Measurements from ENCODE around the gene SYS1. TPM values are rescaled to one million over a fixed set of nuclear protein-coding genes. Genes with fewer than 3 reads are reported as not detected.
A peak's percentile ranks its signal among the peaks of the same experiment; 100 is the strongest.
"Not testable (repeated sequence)": the region's sequence is repeated elsewhere in the genome, so short reads cannot be mapped to it uniquely, and the experiment has no call there.

SYS1 gene
- total RNA-seq, 1 experiment from 2014 or later = 31.0 TPM

DNA sequence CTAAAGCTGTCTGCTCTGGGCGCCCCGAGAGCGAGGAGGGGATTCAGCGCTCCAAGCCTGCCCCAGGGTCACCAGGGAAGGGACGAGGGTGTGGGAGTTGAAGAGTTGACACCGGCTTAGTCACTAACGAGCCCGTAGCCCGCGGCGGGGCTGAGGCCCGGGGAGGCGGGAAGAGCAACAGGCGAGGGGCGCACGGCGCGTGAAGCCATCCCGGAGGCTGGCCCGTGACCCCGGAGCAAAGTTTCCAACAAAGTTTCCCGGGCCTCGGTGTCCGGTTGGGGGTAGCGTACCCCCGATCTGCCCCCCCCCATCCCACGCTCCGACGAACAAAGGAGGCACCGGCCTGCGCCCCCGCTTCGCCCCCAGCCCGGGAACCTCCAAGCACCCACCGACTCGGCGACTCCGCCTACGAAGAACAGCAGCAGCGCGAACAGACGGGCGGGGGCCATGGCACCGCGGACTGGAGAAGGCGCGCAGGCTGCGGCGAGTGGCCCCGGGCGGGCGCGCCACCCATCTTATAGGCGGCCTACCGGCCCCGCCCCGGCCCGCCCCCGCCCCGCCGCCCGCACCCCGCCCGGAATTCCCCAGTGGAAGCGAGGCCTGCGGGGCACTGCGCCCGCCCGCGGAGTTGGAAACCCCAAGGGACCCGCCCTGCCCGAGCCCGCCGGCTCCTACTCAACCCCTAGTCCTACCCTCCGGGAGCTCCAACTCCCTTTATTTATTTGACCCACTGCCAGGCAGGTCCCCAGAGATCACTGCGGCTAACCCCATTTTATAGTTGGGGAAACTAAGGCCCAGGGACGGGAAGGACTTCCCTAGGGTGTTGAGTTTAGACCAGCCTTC is 14.8 kb upstream of the SYS1 start, which contains the start of gene SDC4:
SDC4 (minus strand) TSS at position 489 of the 843 bp plus-strand sequence; CDS start at position 449, 40 bp downstream.
- in situ Hi-C loops (cut with HindIII; ENCODE audit: low pct_unique_long_range_greater_than_20kb, low sequenced_read_pairs) = no loop called here
- peak; percentile 43 for DNase-seq (ENCODE audit: low read depth, low spot score)

- DNase-seq (ENCODE audit: low read depth, low spot score) = no peak
- in situ Hi-C loops (cut with HindIII; ENCODE audit: low pct_unique_long_range_greater_than_20kb, low sequenced_read_pairs) = no loop called here
Measured at GRCh38 chr20:45350217-45350616, 12.7 kb upstream of the SYS1 start.

GRCh38 chr20:45350795-45351194 is 12.2 kb upstream of the SYS1 start:
- in situ Hi-C loops (cut with HindIII; ENCODE audit: low pct_unique_long_range_greater_than_20kb, low sequenced_read_pairs); DNase-seq (ENCODE audit: low read depth, low spot score): not testable (repeated sequence)

DNA sequence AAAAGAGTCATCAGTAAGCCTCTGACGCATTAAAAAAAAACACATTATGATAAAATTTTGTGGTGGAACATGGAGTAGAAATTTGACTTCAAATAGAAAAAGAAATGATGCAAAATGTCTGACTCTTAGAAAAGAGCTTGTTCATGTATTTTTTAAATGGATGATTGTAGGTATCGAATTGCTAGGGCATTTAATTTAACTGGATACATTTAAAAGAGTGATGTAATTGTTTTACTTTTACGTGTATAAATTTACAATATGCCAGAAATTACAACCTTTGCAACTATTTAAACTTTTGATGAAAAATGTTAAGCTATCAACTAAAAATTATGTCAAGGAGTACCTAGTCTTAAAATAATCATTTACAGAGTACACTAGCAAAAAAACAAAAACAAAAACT is 10.2 kb upstream of the SYS1 start:
- in situ Hi-C loops (cut with HindIII; ENCODE audit: low pct_unique_long_range_greater_than_20kb, low sequenced_read_pairs) = no loop called here
- no peak for DNase-seq (ENCODE audit: low read depth, low spot score)

- in situ Hi-C loops (cut with HindIII; ENCODE audit: low pct_unique_long_range_greater_than_20kb, low sequenced_read_pairs) = no loop called here
- DNase-seq (ENCODE audit: low read depth, low spot score) = no peak
Measured at GRCh38 chr20:45353746-45354145, 9.2 kb upstream of the SYS1 start.

DNA sequence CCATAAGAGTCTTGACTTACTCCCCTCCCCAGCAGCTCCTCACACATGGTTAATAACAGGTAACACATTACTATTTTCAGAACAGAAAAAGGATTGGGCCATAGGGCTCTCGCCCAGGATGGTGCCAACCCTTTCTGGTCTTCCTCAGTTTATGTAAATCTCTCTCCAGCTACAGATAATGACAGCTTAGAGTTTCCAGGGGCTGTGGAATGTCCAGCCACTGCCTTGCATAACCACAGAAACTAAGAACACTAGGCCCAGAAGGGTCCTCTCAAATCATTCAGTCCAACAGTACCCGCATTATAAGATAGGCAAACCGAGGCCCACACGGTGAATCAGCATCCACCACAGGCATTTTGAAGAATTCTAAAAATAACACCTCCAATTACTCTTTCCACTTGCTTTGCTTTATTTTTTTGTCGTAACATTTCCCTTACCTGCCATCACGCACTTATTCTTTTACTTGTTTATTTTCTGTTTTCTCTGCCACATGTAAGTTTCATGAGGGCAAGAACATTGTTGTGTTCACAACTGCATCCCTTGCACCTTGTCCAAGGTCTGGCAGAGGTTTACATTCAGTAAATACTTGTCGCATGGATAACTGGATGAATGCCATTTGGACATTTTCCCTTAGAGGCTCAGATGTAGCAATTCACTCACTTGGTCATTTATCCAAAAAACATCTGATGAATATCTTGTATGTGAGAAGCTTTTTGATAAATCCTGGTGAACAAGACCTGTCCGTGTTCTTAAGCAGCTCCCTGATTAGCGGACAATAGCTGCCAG is 8.3 kb upstream of the SYS1 start:
- in situ Hi-C loops (cut with HindIII; ENCODE audit: low pct_unique_long_range_greater_than_20kb, low sequenced_read_pairs) = no loop called here
- no peak for DNase-seq (ENCODE audit: low read depth, low spot score)

GRCh38 chr20:45355209-45356084 is 7.5 kb upstream of the SYS1 start:
- no peak for DNase-seq (ENCODE audit: low read depth, low spot score)
- in situ Hi-C loops (cut with HindIII; ENCODE audit: low pct_unique_long_range_greater_than_20kb, low sequenced_read_pairs) = no loop called here

DNA sequence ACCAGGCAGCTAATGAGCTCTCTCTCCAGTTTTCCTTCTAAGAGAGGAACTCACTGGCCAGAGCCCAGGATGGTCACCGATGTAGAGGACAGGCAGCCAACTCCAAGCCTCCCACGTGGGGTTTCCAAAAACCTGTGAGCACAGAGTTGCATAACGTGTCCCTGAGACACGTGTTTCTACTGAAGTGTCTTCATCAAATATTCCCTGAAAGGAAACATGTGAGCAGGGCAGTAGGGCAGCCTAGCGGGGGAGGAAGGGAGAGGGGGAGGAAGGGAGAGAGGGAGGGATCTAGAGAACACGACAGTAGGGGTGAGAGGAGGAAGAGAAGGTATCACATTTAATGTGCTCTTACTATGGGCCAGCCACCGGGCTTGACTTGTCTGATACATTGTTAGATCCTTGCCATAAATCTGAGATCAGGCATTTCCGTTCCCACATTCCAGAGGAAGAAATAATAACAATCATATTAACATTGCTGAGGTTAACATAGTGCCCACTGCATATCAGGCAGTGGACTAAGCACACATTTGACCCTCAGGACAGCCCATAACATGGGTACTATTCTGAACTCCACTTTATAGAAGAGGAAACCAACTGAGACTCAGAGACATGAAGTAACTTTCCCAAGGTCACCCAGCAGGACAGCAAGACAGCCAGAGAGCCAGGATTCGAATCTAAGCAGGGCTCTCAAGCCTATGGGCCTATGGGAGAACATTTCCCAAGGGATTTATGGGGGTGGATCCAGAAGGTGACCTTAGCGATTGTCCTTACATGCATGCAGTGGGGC is 4.5 kb upstream of the SYS1 start:
- DNase-seq (ENCODE audit: low read depth, low spot score) = peak; percentile 57

DNA sequence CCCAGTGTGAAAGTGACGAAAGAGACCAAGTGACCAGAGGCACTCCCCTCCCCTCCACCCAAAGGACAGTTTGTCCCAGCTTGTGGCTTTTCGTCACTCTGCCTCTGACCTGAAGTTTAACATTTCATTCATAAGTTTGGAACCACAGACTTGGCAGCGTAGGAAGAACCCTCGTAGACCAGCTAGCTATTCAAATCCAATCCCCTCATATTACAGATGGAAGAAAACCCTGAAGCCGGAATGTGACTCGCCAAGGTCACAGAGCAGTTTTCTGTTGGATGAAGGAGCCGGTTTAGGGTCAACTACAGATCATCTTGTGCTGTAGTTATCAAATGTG is 3.9 kb upstream of the SYS1 start:
- DNase-seq (ENCODE audit: low read depth, low spot score) = no peak
- in situ Hi-C loops (cut with HindIII; ENCODE audit: low pct_unique_long_range_greater_than_20kb, low sequenced_read_pairs) = no loop called here

More for the DNA sequence above, 4.5 kb upstream of the SYS1 start:
- in situ Hi-C loops (cut with HindIII; ENCODE audit: low pct_unique_long_range_greater_than_20kb, low sequenced_read_pairs) = no loop called here

- in situ Hi-C loops (cut with HindIII; ENCODE audit: low pct_unique_long_range_greater_than_20kb, low sequenced_read_pairs) = no loop called here
- no peak for DNase-seq (ENCODE audit: low read depth, low spot score)
Measured at GRCh38 chr20:45359406-45360148, 3.4 kb upstream of the SYS1 start.

DNA sequence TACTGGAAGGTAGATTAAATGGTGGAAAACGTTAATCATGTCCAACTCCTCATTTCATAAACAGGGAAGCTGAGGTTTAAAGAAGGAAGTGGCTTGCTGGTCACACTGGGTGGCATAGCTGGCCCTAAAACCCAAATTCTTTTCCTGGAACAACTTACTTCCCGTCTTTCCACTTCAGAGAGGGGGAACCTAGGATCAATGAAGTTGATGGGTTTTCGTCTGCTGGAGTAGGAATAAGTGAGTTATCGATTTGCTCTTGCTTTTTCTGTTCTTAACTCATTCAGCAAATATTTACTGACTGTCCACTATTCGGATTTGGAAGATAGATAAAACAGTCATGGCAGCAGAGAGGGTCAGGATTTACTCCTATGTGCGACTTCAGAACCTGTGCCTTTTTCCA is 1.2 kb upstream of the SYS1 start:
- DNase-seq (ENCODE audit: low read depth, low spot score) = no peak
- in situ Hi-C loops (cut with HindIII; ENCODE audit: low pct_unique_long_range_greater_than_20kb, low sequenced_read_pairs) = no loop called here

GRCh38 chr20:45363611-45364492 is 896 bp downstream of the SYS1 start:
- in situ Hi-C loops (cut with HindIII; ENCODE audit: low pct_unique_long_range_greater_than_20kb, low sequenced_read_pairs) = no loop called here
- DNase-seq (ENCODE audit: low read depth, low spot score) = no peak

- in situ Hi-C loops (cut with HindIII; ENCODE audit: low pct_unique_long_range_greater_than_20kb, low sequenced_read_pairs) = no loop called here
- DNase-seq (ENCODE audit: low read depth, low spot score) = no peak
Measured at GRCh38 chr20:45365444-45365970, 2.6 kb downstream of the SYS1 start.

DNA sequence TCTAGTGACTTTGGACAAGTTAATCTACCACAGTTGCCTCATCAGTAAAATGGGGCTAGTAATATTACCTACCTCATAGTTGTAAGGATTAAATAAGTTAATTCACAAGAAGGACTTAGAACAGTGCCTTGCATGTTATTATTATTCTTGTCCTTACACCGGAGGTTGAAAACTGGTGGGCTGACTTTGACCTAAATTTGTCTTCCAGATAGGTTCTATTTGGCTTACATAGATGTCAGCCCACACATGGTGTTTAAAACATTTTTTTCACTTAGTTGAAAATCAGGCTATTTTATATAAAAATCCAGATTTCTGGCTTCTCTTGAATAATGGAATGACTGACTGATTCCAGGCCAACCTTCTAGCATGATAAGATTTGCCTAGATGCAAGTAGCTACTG is 3.2 kb downstream of the SYS1 start:
- in situ Hi-C loops (cut with HindIII; ENCODE audit: low pct_unique_long_range_greater_than_20kb, low sequenced_read_pairs) = no loop called here
- DNase-seq (ENCODE audit: low read depth, low spot score) = no peak

GRCh38 chr20:45366631-45367030 is 3.7 kb downstream of the SYS1 start:
- no peak for DNase-seq (ENCODE audit: low read depth, low spot score)
- in situ Hi-C loops (cut with HindIII; ENCODE audit: low pct_unique_long_range_greater_than_20kb, low sequenced_read_pairs) = no loop called here

- DNase-seq (ENCODE audit: low read depth, low spot score) = no peak
- in situ Hi-C loops (cut with HindIII; ENCODE audit: low pct_unique_long_range_greater_than_20kb, low sequenced_read_pairs) = no loop called here
Measured at GRCh38 chr20:45367126-45367525, 4.2 kb downstream of the SYS1 start.
